Naive thymus-derived CD4-positive, alpha-beta T cell (primary cell): Measurements from ENCODE around the gene ARHGEF40. TPM values are rescaled to one million over a fixed set of nuclear protein-coding genes. Genes with fewer than 3 reads are reported as not detected.

Source experiments
- ATAC-seq: fragments of 150-1000 bp; cut with Tn5 transposase; 2 replicates; pipeline ENCODE4 v1.10.0; 2021; ENCODE audit warnings: mild to moderate bottlenecking, moderate library complexity
- CTCF ChIA-PET: fragments of 350-600 bp; sonication (Branson Sonifier 250); formaldehyde crosslinking; loops from one replicate; lab custom pipeline; 2021; ENCODE audit warnings: antibody characterized with exemption; lab: Charles Lee
- POLR2A ChIA-PET: fragments of 350-600 bp; sonication (Branson Sonifier 250); formaldehyde crosslinking; loops from one replicate; lab custom pipeline; 2021; ENCODE audit warnings: antibody characterized with exemption, inconsistent platforms; lab: Charles Lee
- DNase-seq, 9 donors: peaks; one replicate each; pipeline versions ENCODE4 v3.0.0 to v3.0.0-alpha.2; 2020 to 2022; ENCODE audit warnings: mixed read lengths in 1 of 9
- H3K27ac ChIP-seq: one replicate; pipeline ENCODE4 v1.7.0; 2013; ENCODE audit warnings: mild to moderate bottlenecking, low read depth, low read length, moderate library complexity
- H3K27me3 ChIP-seq, 2 donors: one replicate each; pipeline ENCODE4 v1.7.0; 2013; ENCODE audit warnings: low read length in 2 of 2, mild to moderate bottlenecking in 2 of 2, moderate library complexity in 2 of 2; ENCODE audit not compliant: control insufficient read depth in 2 of 2, insufficient read depth in 2 of 2
- H3K36me3 ChIP-seq, 3 experiments: 1 replicate in 2 of 3; 2 replicates in 1 of 3; pipeline ENCODE4 v1.7.0; 2013; ENCODE audit warnings: low read length in 3 of 3, mild to moderate bottlenecking in 3 of 3, moderate library complexity in 1 of 3; ENCODE audit not compliant: insufficient read depth in 3 of 3, control insufficient read depth in 2 of 3
- H3K4me1 ChIP-seq, 2 donors: one replicate each; pipeline ENCODE4 v1.7.0; 2013; ENCODE audit warnings: low read length in 2 of 2, mild to moderate bottlenecking in 2 of 2, moderate library complexity in 1 of 2; ENCODE audit not compliant: control insufficient read depth in 2 of 2, insufficient read depth in 2 of 2
- H3K4me3 ChIP-seq: 2 replicates; pipeline ENCODE4 v1.7.0; 2013; ENCODE audit warnings: mild to moderate bottlenecking, low read length
- H3K9me3 ChIP-seq, 3 experiments: 1 replicate in 2 of 3; 2 replicates in 1 of 3; pipeline ENCODE4 v1.7.0; 2013; ENCODE audit warnings: low read length in 3 of 3; ENCODE audit not compliant: control insufficient read depth in 2 of 3
- H3K27ac Mint-ChIP-seq, 9 donors: one replicate each; pipeline ENCODE4 v1.8.0; 2020 to 2022; ENCODE audit warnings: mixed read lengths in 9 of 9, mild to moderate bottlenecking in 8 of 9, moderate library complexity in 5 of 9, inconsistent platforms in 2 of 9
- H3K27me3 Mint-ChIP-seq, 5 donors: one replicate each; pipeline ENCODE4 v1.8.0; 2021 to 2022; ENCODE audit warnings: mixed read lengths in 5 of 5, mild to moderate bottlenecking in 1 of 5
- H3K36me3 Mint-ChIP-seq, 5 donors: one replicate each; pipeline ENCODE4 v1.8.0; 2020 to 2022; ENCODE audit warnings: mixed read lengths in 5 of 5, mild to moderate bottlenecking in 3 of 5, inconsistent platforms in 1 of 5
- H3K4me1 Mint-ChIP-seq, 7 donors: one replicate each; pipeline ENCODE4 v1.8.0; 2020 to 2022; ENCODE audit warnings: mixed read lengths in 7 of 7, mild to moderate bottlenecking in 3 of 7, inconsistent platforms in 1 of 7
- H3K4me3 Mint-ChIP-seq, 10 donors: one replicate each; pipeline ENCODE4 v1.8.0; 2020 to 2022; ENCODE audit warnings: mild to moderate bottlenecking in 10 of 10, mixed read lengths in 10 of 10, moderate library complexity in 6 of 10, inconsistent platforms in 2 of 10
- H3K9me3 Mint-ChIP-seq, 11 donors: one replicate each; pipeline ENCODE4 v1.8.0; 2020 to 2022; ENCODE audit warnings: mixed read lengths in 11 of 11, mild to moderate bottlenecking in 4 of 11, inconsistent platforms in 1 of 11, moderate library complexity in 1 of 11
- intact Hi-C, 2 donors: fragments of 100-400 bp; cut with micrococcal nuclease; formaldehyde crosslinking; loops; one replicate each; pipeline ENCODE4 v1.15.1; 2023
- polyA plus RNA-seq, 2 donors: library from polyadenylated mRNA; unstranded; fragments of 300-500 nt; fragmentation: Illumina TruSeq; gene quantifications; one replicate each; pipeline ENCODE4 v1.2.3, GENCODE V29; 2021
- total RNA-seq, 6 experiments: library from RNA in 5 of 6; stranded (reverse) in 5 of 6; gene quantifications; 1 replicate in 5 of 6; 2 replicates in 1 of 6; pipeline ENCODE4 v1.2.3 and lab custom pipeline; 2021 to 2026

Gene ARHGEF40
- total RNA-seq (10 to 100 TPM in 1 of 5 experiments, 1 to 10 TPM in 1, under 1 TPM in 2, not detected in 1; 0.65 to 40.5 (median 5.4) TPM), polyA plus RNA-seq (under 1 TPM in 1 of 2 donors, not detected in 1; 0.11 TPM), total RNA-seq (lab: John Stamatoyannopoulos, UW) (7.8 reads per million, percentile 31 among the genes with 10 or more reads in this experiment)

- DNase-seq: no peak
- H3K36me3 ChIP-seq: no peaks in the 10 kb centered on the region
- intact Hi-C loops: loop anchor here in 1 of 2 donors (5.0 kb wide), 1 partner anchor 43 kb away; the partner anchor contains the start of gene NDRG2
- POLR2A ChIA-PET: interaction anchor here (0.7 to 3.1 kb wide), 3 partner anchors 8 to 34 kb away, joined by 3 to 14 read pairs (median 4); partner anchors contain the start of gene TMEM253
- Mint-ChIP-seq H3K36me3 (no peaks in the 10 kb centered on the region), H3K4me3 (peak within 1 kb of the TSS; percentile 76 to 90 (median 84)), H3K4me1 (peaks cover 23 to 40% (median 35%) of the 10 kb centered on the region in 7 donors), H3K27ac (peak within 1 kb of the TSS in 7 of 9 donors; percentile 21 to 76 (median 57)), H3K9me3 (peaks cover 0 to 1% (median 0%) of the 10 kb centered on the region in 11 donors), H3K27me3 (peaks cover 64 to 78% (median 73%) of the 10 kb centered on the region in 5 donors)
- H3K27me3 ChIP-seq: peaks cover 20 to 39% of the 10 kb centered on the region in 2 donors
- peaks cover 21 to 29% of the 10 kb centered on the region in 2 donors for H3K4me1 ChIP-seq
- ATAC-seq: peak; percentile 10
- no peaks in the 10 kb centered on the region for H3K9me3 ChIP-seq
- peak within 1 kb of the TSS; percentile 43 for H3K4me3 ChIP-seq
- CTCF ChIA-PET: interaction anchor here (0.5 to 2.1 kb wide), 6 partner anchors 26 to 1866 kb away, joined by 3 to 15 read pairs (median 4); no protein-coding TSS in a partner anchor
- no peak within 1 kb of the TSS for H3K27ac ChIP-seq
These were observed at the start of gene ARHGEF40 for GRCh38 chr14:21070083-21070609. TSS of gene ARHGEF40 (plus strand) at chr14:21070304. CDS start at chr14:21070397, 93 bp downstream.

- Mint-ChIP-seq H3K9me3 (no peaks in the 10 kb centered on the region), H3K27ac (no peak overlapping the region), H3K36me3 (peaks cover 0 to 39% (median 19%) of the 10 kb centered on the region in 5 donors), H3K4me3 (peak overlapping the region in 2 of 10 donors; percentile 37 to 41), H3K27me3 (peaks cover 0 to 37% (median 0%) of the 10 kb centered on the region in 5 donors), H3K4me1 (peaks cover 7 to 31% (median 23%) of the 10 kb centered on the region in 7 donors)
- Histone ChIP-seq H3K9me3 (no peaks in the 10 kb centered on the region), H3K27ac (no peak overlapping the region), H3K27me3 (no peaks in the 10 kb centered on the region), H3K4me3 (no peak overlapping the region), H3K36me3 (peaks cover 0 to 42% (median 4%) of the 10 kb centered on the region in 3 experiments), H3K4me1 (peaks cover 7 to 13% of the 10 kb centered on the region in 2 donors)
- POLR2A ChIA-PET: interaction anchor here (0.6 kb wide), 1 partner anchor 35 kb away, joined by 7 read pairs; no protein-coding TSS in a partner anchor
- no peak for DNase-seq
- intact Hi-C loops: no loop called here
- no peak for ATAC-seq
- CTCF ChIA-PET: interaction anchor here (1.9 to 12.0 kb wide), 2 partner anchors 15 to 19 kb away, joined by 5 to 178 read pairs; partner anchors contain the start of gene RNASE7
These were observed 49.0 kb upstream of the ARHGEF40 start for GRCh38 chr14:21020977-21021545.

GRCh38 chr14:21022686-21023085, 47.4 kb upstream of the ARHGEF40 start:
- POLR2A ChIA-PET: interaction anchor here (1.2 to 1.3 kb wide), 3 partner anchors 8 to 81 kb away, joined by 3 to 5 read pairs (median 4); no protein-coding TSS in a partner anchor
- H3K36me3 Mint-ChIP-seq: peaks cover 0 to 28% (median 11%) of the 10 kb centered on the region in 5 donors
- peak overlapping the region in 4 of 9 donors; percentile 24 to 68 (median 50) for H3K27ac Mint-ChIP-seq

GRCh38 chr14:21023174-21023573, 46.9 kb upstream of the ARHGEF40 start:
- ChIA-PET POLR2A (interaction anchor here (1.2 to 1.3 kb wide), 3 partner anchors 9 to 80 kb away, joined by 3 to 5 read pairs (median 4); no protein-coding TSS in a partner anchor), CTCF (interaction anchor here (1.1 to 1.7 kb wide), 2 partner anchors 9 to 12 kb away, joined by 3 to 10 read pairs; no protein-coding TSS in a partner anchor)
- Mint-ChIP-seq H3K4me3 (peak overlapping the region in 9 of 10 donors; percentile 59 to 97 (median 91)), H3K4me1 (peaks cover 7 to 31% (median 23%) of the 10 kb centered on the region in 7 donors), H3K36me3 (peaks cover 0 to 28% (median 11%) of the 10 kb centered on the region in 5 donors), H3K27ac (peak overlapping the region in 4 of 9 donors; percentile 24 to 68 (median 50)), H3K27me3 (peaks cover 0 to 47% (median 0%) of the 10 kb centered on the region in 5 donors), H3K9me3 (no peaks in the 10 kb centered on the region)
- Histone ChIP-seq H3K27ac (no peak overlapping the region), H3K4me3 (no peak overlapping the region), H3K9me3 (no peaks in the 10 kb centered on the region), H3K27me3 (no peaks in the 10 kb centered on the region), H3K36me3 (peaks cover 0 to 33% (median 4%) of the 10 kb centered on the region in 3 experiments), H3K4me1 (peaks cover 7 to 13% of the 10 kb centered on the region in 2 donors)
- intact Hi-C loops: no loop called here
- ATAC-seq (no peak), DNase-seq (no peak)

More at GRCh38 chr14:21022686-21023085, 47.4 kb upstream of the ARHGEF40 start:
- intact Hi-C loops: no loop called here
- no peak overlapping the region for H3K4me3 ChIP-seq
- Mint-ChIP-seq H3K4me1 (peaks cover 7 to 31% (median 23%) of the 10 kb centered on the region in 7 donors), H3K9me3 (no peaks in the 10 kb centered on the region), H3K4me3 (peak overlapping the region; percentile 4 to 94 (median 70)), H3K27me3 (peaks cover 0 to 47% (median 0%) of the 10 kb centered on the region in 5 donors)
- H3K9me3 ChIP-seq: no peaks in the 10 kb centered on the region
- no peak overlapping the region for H3K27ac ChIP-seq
- peaks cover 7 to 13% of the 10 kb centered on the region in 2 donors for H3K4me1 ChIP-seq
- ATAC-seq: no peak
- CTCF ChIA-PET: interaction anchor here (1.1 to 1.7 kb wide), 2 partner anchors 8 to 13 kb away, joined by 3 to 10 read pairs; no protein-coding TSS in a partner anchor
- H3K27me3 ChIP-seq: no peaks in the 10 kb centered on the region
- DNase-seq: no peak
- H3K36me3 ChIP-seq: peaks cover 0 to 38% (median 4%) of the 10 kb centered on the region in 3 experiments

- Histone ChIP-seq H3K4me1 (peaks cover 7 to 13% of the 10 kb centered on the region in 2 donors), H3K9me3 (no peaks in the 10 kb centered on the region), H3K27ac (peak overlapping the region; percentile 70), H3K4me3 (peak overlapping the region; percentile 70), H3K27me3 (no peaks in the 10 kb centered on the region), H3K36me3 (peaks cover 0 to 25% (median 4%) of the 10 kb centered on the region in 3 experiments)
- CTCF ChIA-PET: interaction anchor here (1.7 kb wide), 1 partner anchor 10 kb away, joined by 10 read pairs; no protein-coding TSS in a partner anchor
- POLR2A ChIA-PET: interaction anchor here (0.6 to 1.3 kb wide), 6 partner anchors 9 to 342 kb away, joined by 3 to 5 read pairs (median 4); no protein-coding TSS in a partner anchor
- peaks cover 7 to 31% (median 23%) of the 10 kb centered on the region in 7 donors for H3K4me1 Mint-ChIP-seq
- H3K9me3 Mint-ChIP-seq: no peaks in the 10 kb centered on the region
- DNase-seq (peak in 5 of 9 donors; percentile 16 to 25 (median 24)), ATAC-seq (peak; percentile 1)
- peaks cover 0 to 21% (median 7%) of the 10 kb centered on the region in 5 donors for H3K36me3 Mint-ChIP-seq
- peak overlapping the region in 8 of 9 donors; percentile 66 to 86 (median 75) for H3K27ac Mint-ChIP-seq
- H3K27me3 Mint-ChIP-seq: peaks cover 0 to 47% (median 0%) of the 10 kb centered on the region in 5 donors
- peak overlapping the region; percentile 84 to 97 (median 92) for H3K4me3 Mint-ChIP-seq
- intact Hi-C loops: loop anchor here (2.0 kb wide), 2 partner anchors 33 to 45 kb away; no protein-coding TSS in a partner anchor
These were observed 46.1 kb upstream of the ARHGEF40 start for GRCh38 chr14:21023817-21024584.
